G401 (cell line): ENCODE data around the gene TBC1D22A. TPM values are rescaled to one million over a fixed set of nuclear protein-coding genes. Genes with fewer than 3 reads are reported as not detected.
A peak's percentile ranks its signal among the peaks of the same experiment; 100 is the strongest.
"Not testable (repeated sequence)": the region's sequence is repeated elsewhere in the genome, so short reads cannot be mapped to it uniquely, and the experiment has no call there.

Experiments
- DNase-seq: peaks from one replicate; pipeline ENCODE4 v3.0.0-alpha.2; 2015; ENCODE audit warnings: low spot score
- in situ Hi-C: cut with HindIII; loops from 2 replicates; pipeline ENCODE4 v1.10.0; 2016; ENCODE audit warnings: low sequenced_read_pairs, mixed read lengths
- total RNA-seq: library from RNA; depleted of rRNA; stranded (reverse); fragments of >200 nt; shearing (Covaris generic); gene quantifications from 2 replicates; pipeline ENCODE4 v1.2.3, GENCODE V29; 2014

TBC1D22A gene
- total RNA-seq, 1 experiment from 2014 or later: 11.1 TPM

- DNase-seq: no peak
- in situ Hi-C loops: no loop called here
These were observed 354.2 kb downstream of the TBC1D22A start for GRCh38 chr22:47116426-47117341.

GRCh38 chr22:47117442-47117841 is 355.0 kb downstream of the TBC1D22A start:
- DNase-seq, in situ Hi-C loops: not testable (repeated sequence)

GRCh38 chr22:47119181-47119580 is 356.7 kb downstream of the TBC1D22A start:
- in situ Hi-C loops: no loop called here
- no peak for DNase-seq

- no peak for DNase-seq
- in situ Hi-C loops: no loop called here
These were observed 357.9 kb downstream of the TBC1D22A start for GRCh38 chr22:47120399-47120798.

- no peak for DNase-seq
- in situ Hi-C loops: no loop called here
These were observed 359.3 kb downstream of the TBC1D22A start for GRCh38 chr22:47121791-47122190.

- in situ Hi-C loops: no loop called here
These were observed 360.1 kb downstream of the TBC1D22A start for GRCh38 chr22:47122441-47123000.

GRCh38 chr22:47123006-47123826 is 360.8 kb downstream of the TBC1D22A start:
- no peak for DNase-seq
- in situ Hi-C loops: no loop called here

More at GRCh38 chr22:47122441-47123000, 360.1 kb downstream of the TBC1D22A start:
- no peak for DNase-seq

GRCh38 chr22:47123827-47124442 is 361.5 kb downstream of the TBC1D22A start:
- DNase-seq: no peak
- in situ Hi-C loops: no loop called here

- in situ Hi-C loops: no loop called here
These were observed 362.0 kb downstream of the TBC1D22A start for GRCh38 chr22:47124451-47124881.

GRCh38 chr22:47124961-47125360 is 362.5 kb downstream of the TBC1D22A start:
- DNase-seq: no peak
- in situ Hi-C loops: no loop called here

More at GRCh38 chr22:47124451-47124881, 362.0 kb downstream of the TBC1D22A start:
- no peak for DNase-seq

- no peak for DNase-seq
- in situ Hi-C loops: no loop called here
These were observed 363.2 kb downstream of the TBC1D22A start for GRCh38 chr22:47125603-47126002.

GRCh38 chr22:47126344-47126811 is 363.9 kb downstream of the TBC1D22A start:
- DNase-seq: no peak
- in situ Hi-C loops: no loop called here

GRCh38 chr22:47127441-47127871 is 365.0 kb downstream of the TBC1D22A start:
- in situ Hi-C loops: no loop called here

GRCh38 chr22:47128216-47128615 is 365.8 kb downstream of the TBC1D22A start:
- in situ Hi-C loops: no loop called here
- no peak for DNase-seq

More at GRCh38 chr22:47127441-47127871, 365.0 kb downstream of the TBC1D22A start:
- no peak for DNase-seq

GRCh38 chr22:47128622-47129215 is 366.3 kb downstream of the TBC1D22A start:
- DNase-seq: no peak
- in situ Hi-C loops: no loop called here

- DNase-seq: no peak
- in situ Hi-C loops: no loop called here
These were observed 367.6 kb downstream of the TBC1D22A start for GRCh38 chr22:47129902-47130635.

- peak; percentile 78 for DNase-seq
- in situ Hi-C loops: no loop called here
These were observed 368.6 kb downstream of the TBC1D22A start for GRCh38 chr22:47130883-47131631.
